Panc1 (cell line): ENCODE measurements around the gene POLD1. TPM values are rescaled to one million over a fixed set of nuclear protein-coding genes. Genes with fewer than 3 reads are reported as not detected.

Experiments used
- ATAC-seq: fragments of 200-7000 bp; cut with Tn5 transposase; 2 replicates; pipeline ENCODE4 v1.9.1; 2020; ENCODE audit warnings: mild to moderate bottlenecking, moderate library complexity
- BruUV-seq: library from RNA; stranded (reverse); fragments of 400-500 nt; replicated peaks from 2 replicates; lab custom pipeline; 2021; lab: Mats Ljungman, UMichigan
- CTCF ChIA-PET: fragments of 300-600 bp; sonication (Branson Sonifier 250); formaldehyde crosslinking; loops from one replicate; lab custom pipeline; 2022; ENCODE audit warnings: antibody characterized with exemption; lab: Charles Lee
- POLR2A ChIA-PET: fragments of 300-600 bp; sonication (Branson Sonifier 250); formaldehyde crosslinking; loops from one replicate; lab custom pipeline; 2022; ENCODE audit warnings: antibody characterized with exemption; lab: Charles Lee
- DNase-seq: peaks from one replicate; pipeline ENCODE4 v3.0.0-alpha.2; 2010; ENCODE audit warnings: low read depth, low spot score
- H3K27ac ChIP-seq: 2 replicates; pipeline ENCODE4 v1.5.1; 2011; ENCODE audit warnings: mild to moderate bottlenecking, low read length, inconsistent platforms
- H3K27me3 ChIP-seq: fragments of 200-500 bp; sonication (Bioruptor generic); 2 replicates; pipeline ENCODE4 v1.6.0; 2014; ENCODE audit warnings: low read length, inconsistent platforms; ENCODE audit not compliant: control insufficient read depth, insufficient read depth
- H3K36me3 ChIP-seq: fragments of 200-500 bp; sonication (Bioruptor generic); 2 replicates; pipeline ENCODE4 v1.5.1; 2014; ENCODE audit warnings: inconsistent platforms, mild to moderate bottlenecking, low read length, moderate library complexity; ENCODE audit not compliant: control insufficient read depth, insufficient read depth
- H3K4me1 ChIP-seq: 2 replicates; pipeline ENCODE4 v1.5.1; 2011; ENCODE audit warnings: inconsistent platforms, mild to moderate bottlenecking, low read length, moderate library complexity; ENCODE audit not compliant: control insufficient read depth, insufficient read depth
- H3K4me3 ChIP-seq, 2 experiments: 2 replicates each; pipeline ENCODE4 v1.5.1; 2011 to 2012; ENCODE audit warnings: low read depth in 2 of 2, low read length in 2 of 2, mild to moderate bottlenecking in 2 of 2, inconsistent platforms in 1 of 2, moderate library complexity in 1 of 2
- H3K9me3 ChIP-seq: fragments of 200-500 bp; sonication (Bioruptor generic); 2 replicates; pipeline ENCODE4 v1.5.1; 2014; ENCODE audit warnings: low read depth, mild to moderate bottlenecking, inconsistent platforms, low read length, moderate library complexity; ENCODE audit not compliant: control insufficient read depth, insufficient read depth
- POLR2AphosphoS5 ChIP-seq: IDR thresholded peaks from 2 replicates; pipeline ENCODE4 v1.6.1; 2012; ENCODE audit warnings: mild to moderate bottlenecking, low read depth, low read length, moderate library complexity
- SIN3A ChIP-seq: IDR thresholded peaks from 2 replicates; pipeline ENCODE4 v1.6.1; 2012; ENCODE audit warnings: low read depth, mild to moderate bottlenecking, low read length, moderate library complexity, borderline replicate concordance; ENCODE audit not compliant: insufficient read depth
- TCF7L2 ChIP-seq: IDR thresholded peaks from 2 replicates; pipeline ENCODE4 v1.6.1; 2011; ENCODE audit warnings: mild to moderate bottlenecking, low read depth, low read length, inconsistent platforms
- in situ Hi-C: cut with HindIII; loops from 2 replicates; pipeline ENCODE4 v1.10.0; 2016; ENCODE audit warnings: low sequenced_read_pairs, low pct_unique_long_range_greater_than_20kb
- intact Hi-C: fragments of 100-400 bp; cut with micrococcal nuclease; formaldehyde crosslinking; loops from one replicate; pipeline ENCODE4 v1.10.0; 2022; ENCODE audit not compliant: unreplicated experiment
- total RNA-seq: library from RNA; stranded (reverse); gene quantifications from one replicate; pipeline ENCODE4 v1.2.1, GENCODE V29; 2021; ENCODE audit not compliant: unreplicated experiment
- TF ChIP-seq, protein P1 (sequence below): fragments of 450-650 bp; IDR thresholded peaks from 2 replicates; pipeline ENCODE4 v1.5.1; 2017; ENCODE audit warnings: mild to moderate bottlenecking
- TF ChIP-seq, protein P2 (sequence below), 2 experiments: IDR thresholded peaks; 2 replicates each; pipeline ENCODE4 v1.6.1; 2011 to 2012; ENCODE audit warnings: low read depth in 2 of 2, control low read depth in 1 of 2, low read length in 1 of 2, mild to moderate bottlenecking in 1 of 2, moderate library complexity in 1 of 2; ENCODE audit not compliant: insufficient read depth in 1 of 2

The POLD1 gene
- total RNA-seq, 1 experiment from 2014 or later, result 71.7 TPM

DNA sequence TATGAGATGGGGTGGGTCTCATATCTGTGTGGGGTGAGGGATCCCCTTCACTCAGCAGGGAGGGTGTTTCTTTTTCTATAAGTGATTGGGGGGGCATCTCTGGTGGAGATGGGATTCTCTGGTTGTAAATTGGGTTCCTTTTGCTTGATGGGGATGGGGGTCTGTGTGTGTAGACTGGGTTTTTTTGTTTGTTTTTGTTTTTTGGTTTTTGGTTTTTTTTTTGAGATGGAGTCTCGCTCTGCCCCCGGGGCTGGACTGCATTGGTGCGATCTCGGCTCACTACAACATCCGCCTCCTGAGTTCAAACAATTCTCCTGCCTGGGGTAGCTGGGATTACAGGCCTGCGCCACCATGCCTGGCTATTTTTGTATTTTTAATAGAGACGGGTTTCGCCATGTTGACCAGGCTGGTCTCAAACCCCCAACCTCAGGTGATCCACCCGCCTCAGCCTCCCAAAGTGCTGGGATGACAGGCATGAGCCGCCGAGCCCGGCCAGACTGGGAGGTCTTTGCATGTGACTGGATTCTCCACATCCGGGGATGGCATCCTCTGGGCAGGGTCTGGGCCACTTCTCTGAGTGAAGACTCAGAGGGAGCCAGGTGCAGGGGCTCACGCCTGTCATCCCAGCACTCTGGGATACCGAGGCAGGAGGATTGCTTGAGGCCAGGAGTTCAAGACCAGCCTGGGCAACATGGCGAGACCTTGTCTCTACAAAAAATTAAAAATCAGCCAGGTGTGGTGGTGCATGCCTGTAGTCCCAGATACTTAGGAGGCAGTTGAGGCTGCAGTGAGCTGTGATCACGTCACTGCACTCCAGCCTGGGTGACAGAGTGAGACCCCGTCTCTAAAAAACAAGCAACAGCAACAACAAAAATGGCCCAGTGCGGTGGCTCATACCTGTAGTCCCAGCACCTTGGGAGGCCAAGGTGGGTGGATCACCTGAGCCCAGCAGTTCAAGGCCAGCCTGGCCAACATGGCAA is 49.3 kb downstream of the POLD1 start:
- no TSS peak for BruUV-seq
- ChIA-PET POLR2A (no interaction called here), CTCF (no interaction called here)
- no peaks in the 10 kb centered on the region for H3K9me3 ChIP-seq
- no peak overlapping the region for H3K4me3 ChIP-seq
- TF ChIP-seq, protein P1, sequence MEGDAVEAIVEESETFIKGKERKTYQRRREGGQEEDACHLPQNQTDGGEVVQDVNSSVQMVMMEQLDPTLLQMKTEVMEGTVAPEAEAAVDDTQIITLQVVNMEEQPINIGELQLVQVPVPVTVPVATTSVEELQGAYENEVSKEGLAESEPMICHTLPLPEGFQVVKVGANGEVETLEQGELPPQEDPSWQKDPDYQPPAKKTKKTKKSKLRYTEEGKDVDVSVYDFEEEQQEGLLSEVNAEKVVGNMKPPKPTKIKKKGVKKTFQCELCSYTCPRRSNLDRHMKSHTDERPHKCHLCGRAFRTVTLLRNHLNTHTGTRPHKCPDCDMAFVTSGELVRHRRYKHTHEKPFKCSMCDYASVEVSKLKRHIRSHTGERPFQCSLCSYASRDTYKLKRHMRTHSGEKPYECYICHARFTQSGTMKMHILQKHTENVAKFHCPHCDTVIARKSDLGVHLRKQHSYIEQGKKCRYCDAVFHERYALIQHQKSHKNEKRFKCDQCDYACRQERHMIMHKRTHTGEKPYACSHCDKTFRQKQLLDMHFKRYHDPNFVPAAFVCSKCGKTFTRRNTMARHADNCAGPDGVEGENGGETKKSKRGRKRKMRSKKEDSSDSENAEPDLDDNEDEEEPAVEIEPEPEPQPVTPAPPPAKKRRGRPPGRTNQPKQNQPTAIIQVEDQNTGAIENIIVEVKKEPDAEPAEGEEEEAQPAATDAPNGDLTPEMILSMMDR, result no peak
- no peak for TF ChIP-seq SIN3A
- TF ChIP-seq TCF7L2, result no peak
- TF ChIP-seq, protein P2, sequence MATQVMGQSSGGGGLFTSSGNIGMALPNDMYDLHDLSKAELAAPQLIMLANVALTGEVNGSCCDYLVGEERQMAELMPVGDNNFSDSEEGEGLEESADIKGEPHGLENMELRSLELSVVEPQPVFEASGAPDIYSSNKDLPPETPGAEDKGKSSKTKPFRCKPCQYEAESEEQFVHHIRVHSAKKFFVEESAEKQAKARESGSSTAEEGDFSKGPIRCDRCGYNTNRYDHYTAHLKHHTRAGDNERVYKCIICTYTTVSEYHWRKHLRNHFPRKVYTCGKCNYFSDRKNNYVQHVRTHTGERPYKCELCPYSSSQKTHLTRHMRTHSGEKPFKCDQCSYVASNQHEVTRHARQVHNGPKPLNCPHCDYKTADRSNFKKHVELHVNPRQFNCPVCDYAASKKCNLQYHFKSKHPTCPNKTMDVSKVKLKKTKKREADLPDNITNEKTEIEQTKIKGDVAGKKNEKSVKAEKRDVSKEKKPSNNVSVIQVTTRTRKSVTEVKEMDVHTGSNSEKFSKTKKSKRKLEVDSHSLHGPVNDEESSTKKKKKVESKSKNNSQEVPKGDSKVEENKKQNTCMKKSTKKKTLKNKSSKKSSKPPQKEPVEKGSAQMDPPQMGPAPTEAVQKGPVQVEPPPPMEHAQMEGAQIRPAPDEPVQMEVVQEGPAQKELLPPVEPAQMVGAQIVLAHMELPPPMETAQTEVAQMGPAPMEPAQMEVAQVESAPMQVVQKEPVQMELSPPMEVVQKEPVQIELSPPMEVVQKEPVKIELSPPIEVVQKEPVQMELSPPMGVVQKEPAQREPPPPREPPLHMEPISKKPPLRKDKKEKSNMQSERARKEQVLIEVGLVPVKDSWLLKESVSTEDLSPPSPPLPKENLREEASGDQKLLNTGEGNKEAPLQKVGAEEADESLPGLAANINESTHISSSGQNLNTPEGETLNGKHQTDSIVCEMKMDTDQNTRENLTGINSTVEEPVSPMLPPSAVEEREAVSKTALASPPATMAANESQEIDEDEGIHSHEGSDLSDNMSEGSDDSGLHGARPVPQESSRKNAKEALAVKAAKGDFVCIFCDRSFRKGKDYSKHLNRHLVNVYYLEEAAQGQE (IDR thresholded peaks at IDR 0.05; ENCODE audit: insufficient read depth in 1 of 2, low read depth in 2 of 2, low read length in 1 of 2), result no peak
- no peak for TF ChIP-seq POLR2AphosphoS5
- H3K27me3 ChIP-seq, result no peaks in the 10 kb centered on the region
- intact Hi-C loops, result no loop called here
- DNase-seq, result no peak
- in situ Hi-C loops, result no loop called here
- ATAC-seq, result no peak
- H3K27ac ChIP-seq, result no peak overlapping the region
- H3K4me1 ChIP-seq, result no peaks in the 10 kb centered on the region
- no peaks in the 10 kb centered on the region for H3K36me3 ChIP-seq

DNA sequence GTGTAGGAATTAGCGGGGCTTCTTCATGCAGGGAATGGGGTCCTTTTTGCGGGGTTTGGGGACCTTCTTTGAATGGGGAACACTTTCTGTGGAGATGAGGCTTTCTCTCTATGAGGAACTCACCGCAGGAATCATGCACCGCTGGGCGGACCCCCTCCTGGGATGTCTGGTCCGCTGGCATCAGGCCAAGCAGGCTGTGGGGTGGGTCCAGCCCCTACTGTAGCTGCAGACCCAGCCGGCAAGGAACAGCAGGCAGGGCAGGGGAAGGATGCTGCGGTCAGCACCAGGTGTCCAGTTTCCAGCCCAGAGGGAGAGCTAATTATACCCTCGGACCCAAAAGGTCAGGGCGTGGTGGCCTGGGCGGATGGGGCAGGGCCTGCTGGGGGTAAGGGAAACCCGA is 50.4 kb downstream of the POLD1 start:
- no peaks in the 10 kb centered on the region for H3K27me3 ChIP-seq
- intact Hi-C loops, result no loop called here
- H3K4me3 ChIP-seq, result no peak overlapping the region
- ChIA-PET POLR2A (no interaction called here), CTCF (no interaction called here)
- BruUV-seq, result no TSS peak
- ATAC-seq (no peak), DNase-seq (no peak)
- H3K36me3 ChIP-seq, result no peaks in the 10 kb centered on the region
- TF ChIP-seq, protein P2 (IDR thresholded peaks at IDR 0.05; ENCODE audit: insufficient read depth in 1 of 2, low read depth in 2 of 2, low read length in 1 of 2), result no peak
- TF ChIP-seq SIN3A (no peak), TCF7L2 (no peak), POLR2AphosphoS5 (no peak)
- H3K4me1 ChIP-seq, result no peaks in the 10 kb centered on the region
- in situ Hi-C loops, result no loop called here
- H3K9me3 ChIP-seq, result no peaks in the 10 kb centered on the region
- no peak overlapping the region for H3K27ac ChIP-seq
